A549 (cell line): Measurements from ENCODE around the gene IGF2R. TPM values are rescaled to one million over a fixed set of nuclear protein-coding genes. Genes with fewer than 3 reads are reported as not detected.
A peak's percentile ranks its signal among the peaks of the same experiment; 100 is the strongest.

Experiments
- ATAC-seq, 2 experiments: fragments of 200-7000 bp in 1 of 2; fragments of >200 bp in 1 of 2; cut with Nextera tagmentation in 1 of 2; cut with Tn5 transposase in 1 of 2; 3 replicates each; pipeline versions ENCODE4 v1.8.0 to v1.9.1; 2018 to 2020; ENCODE audit warnings: mild to moderate bottlenecking in 1 of 2, moderate library complexity in 1 of 2
- CTCF ChIA-PET: fragments of 300-600 bp; sonication (Branson Sonifier 250); formaldehyde crosslinking; extraction: SDS; loops from one replicate; lab custom pipeline; 2021; ENCODE audit warnings: antibody characterized with exemption, inconsistent platforms; lab: Yijun Ruan, JAX
- POLR2A ChIA-PET: fragments of 350-600 bp; formaldehyde crosslinking; extraction: SDS; loops from one replicate; lab custom pipeline; 2021; ENCODE audit warnings: antibody characterized with exemption, inconsistent platforms; lab: Yijun Ruan, JAX
- DNase-seq, 2 experiments: peaks; one replicate each; pipeline versions ENCODE4 v3.0.0 to v3.0.0-alpha.2; 2011 to 2016; ENCODE audit warnings: low read depth in 1 of 2, low spot score in 1 of 2
- FAIRE-seq: peaks from 2 replicates; lab custom pipeline; 2011; peaks lifted over from hg19 to GRCh38; lab: Jason Lieb, UNC
- H3K27ac ChIP-seq, 2 experiments: fragments of >200 bp; sonication (Bioruptor Twin); formaldehyde crosslinking; 3 replicates each; pipeline ENCODE4 v1.5.1; 2016 to 2017
- H3K4me1 ChIP-seq: fragments of >200 bp; sonication (Bioruptor Twin); formaldehyde crosslinking; 3 replicates; pipeline ENCODE4 v1.6.1; 2016
- H3K4me2 ChIP-seq: fragments of >200 bp; sonication (Bioruptor Twin); formaldehyde crosslinking; 3 replicates; pipeline ENCODE4 v1.6.1; 2016
- H3K4me3 ChIP-seq: fragments of >200 bp; sonication (Bioruptor Twin); formaldehyde crosslinking; 3 replicates; pipeline ENCODE4 v1.5.1; 2016
- H3K9me3 ChIP-seq: fragments of >200 bp; sonication (Bioruptor Twin); formaldehyde crosslinking; 3 replicates; pipeline ENCODE4 v1.6.1; 2016
- BCL3 ChIP-seq: fragments of >200 bp; sonication (Bioruptor Twin); formaldehyde crosslinking; IDR thresholded peaks from 3 replicates; pipeline ENCODE4 v1.6.1; 2016
- BHLHE40 ChIP-seq: IDR thresholded peaks from 2 replicates; pipeline ENCODE4 v1.6.1; 2012; ENCODE audit warnings: low read depth, low read length, inconsistent platforms
- CBX8 ChIP-seq: fragments of 200-600 bp; sonication (generic); IDR thresholded peaks from 2 replicates; pipeline ENCODE4 v1.6.1; 2016
- CHD4 ChIP-seq: fragments of 200-600 bp; sonication (generic); IDR thresholded peaks from 2 replicates; pipeline ENCODE4 v1.6.1; 2016; ENCODE audit warnings: antibody characterized with exemption, mild to moderate bottlenecking, borderline replicate concordance
- CTCF ChIP-seq: fragments of >200 bp; sonication (Bioruptor Twin); formaldehyde crosslinking; IDR thresholded peaks from 3 replicates; pipeline ENCODE4 v1.5.1; 2016
- EP300 ChIP-seq, 2 experiments: fragments of >200 bp; sonication (Bioruptor Twin); formaldehyde crosslinking; IDR thresholded peaks; 2 replicates in 1 of 2; 3 replicates in 1 of 2; pipeline ENCODE4 v1.6.1; 2016 to 2017
- ESRRA ChIP-seq: fragments of 150-350 bp; IDR thresholded peaks from 2 replicates; pipeline ENCODE4 v1.6.1; 2014; ENCODE audit warnings: mild to moderate bottlenecking, low read length, borderline replicate concordance
- FOSB ChIP-seq: fragments of 250-450 bp; sonication (Bioruptor Pico); IDR thresholded peaks from 2 replicates; pipeline ENCODE4 v1.5.0; 2020; ENCODE audit warnings: mild to moderate bottlenecking, moderate library complexity
- FOSL2 ChIP-seq, 2 experiments: fragments of 450-650 bp in 1 of 2; fragments of >200 bp in 1 of 2; sonication (Bioruptor Twin) in 1 of 2; formaldehyde crosslinking; IDR thresholded peaks; 2 replicates each; pipeline versions ENCODE4 v1.5.0 to v1.6.1; 2016 to 2020; ENCODE audit warnings: mild to moderate bottlenecking in 1 of 2, moderate library complexity in 1 of 2
- FOXS1 ChIP-seq: fragments of 250-450 bp; sonication (Bioruptor Pico); IDR thresholded peaks from 2 replicates; pipeline ENCODE4 v1.5.0; 2020; ENCODE audit warnings: mild to moderate bottlenecking, moderate library complexity
- HES2 ChIP-seq: fragments of >200 bp; sonication (Bioruptor Twin); formaldehyde crosslinking; IDR thresholded peaks from 2 replicates; pipeline ENCODE4 v1.6.1; 2016
- HEYL ChIP-seq: fragments of 250-450 bp; sonication (Bioruptor Pico); IDR thresholded peaks from 2 replicates; pipeline ENCODE4 v1.8.0; 2021; ENCODE audit warnings: mild to moderate bottlenecking, moderate library complexity
- HOXB13 ChIP-seq: fragments of 250-450 bp; sonication (Bioruptor Pico); IDR thresholded peaks from 2 replicates; pipeline ENCODE4 v1.5.0; 2020; ENCODE audit warnings: low read depth, mild to moderate bottlenecking, moderate library complexity
- KDM1A ChIP-seq: fragments of 200-600 bp; sonication (generic); IDR thresholded peaks from 2 replicates; pipeline ENCODE4 v1.6.1; 2016; ENCODE audit warnings: low read depth, mild to moderate bottlenecking
- MAFK ChIP-seq: fragments of 450-650 bp; IDR thresholded peaks from 2 replicates; pipeline ENCODE4 v1.6.1; 2014; ENCODE audit not compliant: partially characterized antibody
- NFE2L2 ChIP-seq: fragments of 150-350 bp; conservative IDR thresholded peaks from 2 replicates; pipeline ENCODE4 v1.6.1; 2014; ENCODE audit warnings: low read length
- NR3C1 ChIP-seq: fragments of >200 bp; sonication (Bioruptor Twin); formaldehyde crosslinking; IDR thresholded peaks from 3 replicates; pipeline ENCODE4 v1.6.1; 2017
- POLR2AphosphoS2 ChIP-seq: conservative IDR thresholded peaks from 2 replicates; pipeline ENCODE4 v1.6.1; 2012; ENCODE audit warnings: low read length, improper control_type of control experiment, inconsistent platforms
- RAD21 ChIP-seq, 2 experiments: fragments of >200 bp in 1 of 2; sonication (Bioruptor Twin) in 1 of 2; formaldehyde crosslinking in 1 of 2; IDR thresholded peaks in 1 of 2; conservative IDR thresholded peaks in 1 of 2; 2 replicates in 1 of 2; 3 replicates in 1 of 2; pipeline ENCODE4 v1.6.1; 2012 to 2018; ENCODE audit warnings: inconsistent platforms in 1 of 2
- RARB ChIP-seq: fragments of 250-450 bp; sonication (Bioruptor Pico); IDR thresholded peaks from 2 replicates; pipeline ENCODE4 v1.8.0; 2021; ENCODE audit warnings: mild to moderate bottlenecking, moderate library complexity
- RCOR1 ChIP-seq: fragments of 150-350 bp; IDR thresholded peaks from 2 replicates; pipeline ENCODE4 v1.6.1; 2014; ENCODE audit warnings: antibody characterized with exemption, low read length, low read depth
- RNF2 ChIP-seq: fragments of 200-600 bp; sonication (generic); IDR thresholded peaks from 2 replicates; pipeline ENCODE4 v1.6.1; 2016; ENCODE audit warnings: low read depth, mild to moderate bottlenecking, antibody characterized with exemption, moderate library complexity, borderline replicate concordance
- TFCP2L1 ChIP-seq: fragments of 250-450 bp; sonication (Bioruptor Pico); IDR thresholded peaks from 2 replicates; pipeline ENCODE4 v1.5.0; 2021; ENCODE audit warnings: mild to moderate bottlenecking
- TP53 ChIP-seq: fragments of 250-450 bp; sonication (Bioruptor Pico); IDR thresholded peaks from 2 replicates; pipeline ENCODE4 v1.5.0; 2021; ENCODE audit warnings: mild to moderate bottlenecking, moderate library complexity
- ZC3H11A ChIP-seq: fragments of 450-650 bp; IDR thresholded peaks from 2 replicates; pipeline ENCODE4 v1.6.1; 2014; ENCODE audit warnings: antibody characterized with exemption, mild to moderate bottlenecking
- ZFP36 ChIP-seq: fragments of 450-650 bp; IDR thresholded peaks from 2 replicates; pipeline ENCODE4 v1.6.1; 2014; ENCODE audit warnings: borderline replicate concordance; ENCODE audit not compliant: partially characterized antibody
- ZNF302 ChIP-seq: fragments of 250-450 bp; sonication (Bioruptor Pico); IDR thresholded peaks from 2 replicates; pipeline ENCODE4 v1.9.0; 2021; ENCODE audit warnings: inconsistent platforms, mild to moderate bottlenecking, moderate library complexity
- ZSCAN20 ChIP-seq: fragments of 250-450 bp; sonication (Bioruptor Pico); IDR thresholded peaks from 2 replicates; pipeline ENCODE4 v1.8.0; 2022; ENCODE audit warnings: mild to moderate bottlenecking, moderate library complexity
- WGBS: methylation state at CpG from one replicate; pipeline ENCODE4 v1.1.6; 2017; ENCODE audit errors: missing lambda C conversion rate; 5-methylcytosine and 5-hydroxymethylcytosine counted together
- polyA plus RNA-seq, 4 experiments: library from polyadenylated mRNA; depleted of rRNA in 3 of 4; stranded (reverse); fragments of >200 nt; fragmentation: RNase III in 1 of 4; extraction: RNeasy Plus Mini Kit Qiagen cat#74134 plus additional on column Dnase treatment in 1 of 4; gene quantifications; 2 replicates in 3 of 4; 3 replicates in 1 of 4; pipeline ENCODE4 v1.2.3, GENCODE V29; 2011 to 2017
- TF ChIP-seq, protein P1 (sequence below): fragments of 450-650 bp; IDR thresholded peaks from 2 replicates; pipeline ENCODE4 v1.6.1; 2014; ENCODE audit warnings: antibody characterized with exemption

IGF2R gene
- polyA plus RNA-seq, 2 of the 4 experiments (the other 2 are of a cell fraction): 17.6 to 24.9 TPM

DNA sequence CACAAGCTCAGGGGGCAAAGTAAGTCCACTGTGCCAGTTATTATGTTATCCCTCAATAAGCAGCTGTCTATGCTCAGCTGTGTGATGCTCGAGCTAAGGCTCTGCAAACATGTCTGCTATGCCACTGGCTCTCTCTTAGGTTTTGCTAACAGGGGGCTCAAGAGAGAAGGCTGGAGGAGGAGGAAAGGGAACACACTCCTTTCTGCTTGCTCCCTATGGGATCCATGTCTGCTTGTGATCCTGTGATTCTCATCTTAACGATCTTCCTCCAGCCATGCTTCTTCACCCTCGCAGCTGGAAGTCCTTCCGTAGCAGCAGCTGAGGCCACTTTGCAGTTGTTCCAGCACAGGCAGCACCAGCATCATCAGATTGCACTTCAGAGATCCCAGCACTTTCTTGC is 37.0 kb upstream of the IGF2R start:
- CTCF ChIA-PET: no interaction called here
- Histone ChIP-seq H3K9me3 (0 out of 3 replicates have a peak, but pooled peaks cover 3% of the 10 kb centered on the region), H3K4me3 (no peak overlapping the region), H3K4me2 (no peak overlapping the region), H3K4me1 (0 out of 3 replicates have a peak, but pooled peaks cover 11% of the 10 kb centered on the region), H3K27ac (no peak overlapping the region)
- ATAC-seq (no peak), DNase-seq (no peak), FAIRE-seq (no peak)
- 63% methylated on average over 4 of the region's 4 CpGs for WGBS
- POLR2A ChIA-PET: no interaction called here
- TF ChIP-seq BCL3: no peak
- TF ChIP-seq CTCF: no peak
- no peak for TF ChIP-seq RARB
- TF ChIP-seq FOSB (CRISPR knock-in tag): no peak

- Histone ChIP-seq H3K4me2 (no peak overlapping the region), H3K4me1 (0 out of 3 replicates have a peak, but pooled peaks cover 11% of the 10 kb centered on the region), H3K4me3 (no peak overlapping the region), H3K9me3 (0 out of 3 replicates have a peak, but pooled peaks cover 3% of the 10 kb centered on the region), H3K27ac (no peak overlapping the region)
- FAIRE-seq (no peak), ATAC-seq (no peak), DNase-seq (no peak)
- POLR2A ChIA-PET: no interaction called here
- CTCF ChIA-PET: interaction anchor here (1.0 to 1.7 kb wide), 3 partner anchors 9 to 42 kb away, joined by 3 to 4 read pairs (median 3); partner anchors contain the start of gene MAS1
- 60% methylated on average over 1 of the region's 1 CpG for WGBS
- no peak for TF ChIP-seq RAD21 (conservative IDR thresholded peaks at IDR 0.05 in 1 of 2, IDR thresholded peaks at IDR 0.05 in 1 of 2)
Measured at GRCh38 chr6:159933077-159933476, 35.8 kb upstream of the IGF2R start.

- 21% methylated on average over 3 of the region's 4 CpGs for WGBS
Measured at GRCh38 chr6:159934181-159934580, 34.7 kb upstream of the IGF2R start.

GRCh38 chr6:159935065-159935464 is 33.8 kb upstream of the IGF2R start:
- POLR2A ChIA-PET: no interaction called here
- no peak for DNase-seq
- CTCF ChIA-PET: interaction anchor here (1.3 to 1.4 kb wide), 2 partner anchors 72 to 599 kb away, joined by 3 to 4 read pairs; no protein-coding TSS in a partner anchor
- ATAC-seq: no peak
- H3K4me2 ChIP-seq: 0 out of 3 replicates have a peak overlapping the region, but pooled peaks have one; percentile 18
- FAIRE-seq: no peak
- 53% methylated on average over 2 of the region's 2 CpGs for WGBS
- 0 out of 3 replicates have a peak, but pooled peaks cover 6% of the 10 kb centered on the region for H3K4me1 ChIP-seq
- H3K9me3 ChIP-seq: 0 out of 3 replicates have a peak, but pooled peaks cover 3% of the 10 kb centered on the region
- H3K4me3 ChIP-seq: no peak overlapping the region
- H3K27ac ChIP-seq: no peak overlapping the region
- no peak for TF ChIP-seq ZNF302 (CRISPR knock-in tag)
- TF ChIP-seq POLR2AphosphoS2: no peak
- no peak for TF ChIP-seq ESRRA
- no peak for TF ChIP-seq NR3C1
- no peak for TF ChIP-seq RNF2
- no peak for TF ChIP-seq MAFK
- TF ChIP-seq ZFP36: no peak
- no peak for TF ChIP-seq ZC3H11A
- TF ChIP-seq RAD21 (conservative IDR thresholded peaks at IDR 0.05 in 1 of 2, IDR thresholded peaks at IDR 0.05 in 1 of 2): no peak
- TF ChIP-seq CTCF: no peak
- TF ChIP-seq TP53 (CRISPR knock-in tag): no peak
- no peak for TF ChIP-seq NFE2L2

More at GRCh38 chr6:159934181-159934580, 34.7 kb upstream of the IGF2R start:
- POLR2A ChIA-PET: no interaction called here
- FAIRE-seq (no peak), ATAC-seq (no peak), DNase-seq (no peak)
- CTCF ChIA-PET: interaction anchor here (1.3 to 1.7 kb wide), 3 partner anchors 8 to 600 kb away, joined by 3 to 4 read pairs (median 3); partner anchors contain the start of gene MAS1
- no peak overlapping the region for H3K4me3 ChIP-seq
- no peak overlapping the region for H3K27ac ChIP-seq
- 0 out of 3 replicates have a peak, but pooled peaks cover 11% of the 10 kb centered on the region for H3K4me1 ChIP-seq
- TF ChIP-seq NFE2L2 (no peak), KDM1A (no peak), FOSL2 (IDR thresholded peaks at IDR 0.05) (no peak), FOSL2 (CRISPR knock-in tag; IDR thresholded peaks at IDR 0.05) (no peak), HEYL (CRISPR knock-in tag) (no peak), HES2 (no peak), ZNF302 (CRISPR knock-in tag) (no peak), CBX8 (no peak), HOXB13 (CRISPR knock-in tag) (no peak), RCOR1 (no peak), CHD4 (no peak), ZSCAN20 (CRISPR knock-in tag) (no peak), FOXS1 (no peak), EP300 (IDR thresholded peaks at IDR 0.05) (no peak), BHLHE40 (no peak), TFCP2L1 (CRISPR knock-in tag) (no peak), RARB (no peak)
- TF ChIP-seq, protein P1, sequence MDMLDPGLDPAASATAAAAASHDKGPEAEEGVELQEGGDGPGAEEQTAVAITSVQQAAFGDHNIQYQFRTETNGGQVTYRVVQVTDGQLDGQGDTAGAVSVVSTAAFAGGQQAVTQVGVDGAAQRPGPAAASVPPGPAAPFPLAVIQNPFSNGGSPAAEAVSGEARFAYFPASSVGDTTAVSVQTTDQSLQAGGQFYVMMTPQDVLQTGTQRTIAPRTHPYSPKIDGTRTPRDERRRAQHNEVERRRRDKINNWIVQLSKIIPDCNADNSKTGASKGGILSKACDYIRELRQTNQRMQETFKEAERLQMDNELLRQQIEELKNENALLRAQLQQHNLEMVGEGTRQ: no peak
- H3K9me3 ChIP-seq: 0 out of 3 replicates have a peak, but pooled peaks cover 3% of the 10 kb centered on the region
- H3K4me2 ChIP-seq: no peak overlapping the region
